GM18868 (cell line): ENCODE data around the gene CLCN6.
"Not testable (repeated sequence)": the region's sequence is repeated elsewhere in the genome, so short reads cannot be mapped to it uniquely, and the experiment has no call there.

Source experiments
- ATAC-seq: cut with Tn5 transposase; IDR thresholded peaks from one replicate; pipeline ENCODE4 v1.9.1; 2021; ENCODE audit warnings: mild to moderate bottlenecking, moderate library complexity; ENCODE audit not compliant: unreplicated experiment

CLCN6 gene

GRCh38 chr1:11793819-11794218 is 12.2 kb upstream of the CLCN6 start:
- ATAC-seq: no peak

GRCh38 chr1:11794446-11795237 is 11.3 kb upstream of the CLCN6 start:
- ATAC-seq: no peak

- no peak for ATAC-seq
Observed at GRCh38 chr1:11795238-11795890, 10.6 kb upstream of the CLCN6 start.

- ATAC-seq: no peak
Observed at GRCh38 chr1:11796036-11796828, 9.8 kb upstream of the CLCN6 start.

GRCh38 chr1:11797525-11798216 is 8.3 kb upstream of the CLCN6 start:
- no peak for ATAC-seq

GRCh38 chr1:11799099-11799498 is 6.9 kb upstream of the CLCN6 start:
- no peak for ATAC-seq

GRCh38 chr1:11799896-11800295 is 6.1 kb upstream of the CLCN6 start:
- ATAC-seq: no peak

- ATAC-seq: no peak
Observed at GRCh38 chr1:11800391-11800755, 5.6 kb upstream of the CLCN6 start.

- ATAC-seq: no peak
Observed at GRCh38 chr1:11800756-11801433, 5.1 kb upstream of the CLCN6 start.

- ATAC-seq: no peak
Observed at GRCh38 chr1:11802616-11802972, 3.4 kb upstream of the CLCN6 start.

- ATAC-seq: no peak
Observed at GRCh38 chr1:11802973-11803885, 2.8 kb upstream of the CLCN6 start.

GRCh38 chr1:11803924-11804665 is 1.9 kb upstream of the CLCN6 start:
- ATAC-seq: not testable (repeated sequence)

GRCh38 chr1:11804666-11805421 is 1.1 kb upstream of the CLCN6 start:
- ATAC-seq: no peak

- ATAC-seq: peak; percentile 45
Observed at GRCh38 chr1:11806307-11806936, 431 bp downstream of the CLCN6 start.

- ATAC-seq: no peak
Observed at GRCh38 chr1:11807133-11807532, 1.1 kb downstream of the CLCN6 start.

- ATAC-seq: no peak
Observed at GRCh38 chr1:11813021-11813420, 7.0 kb downstream of the CLCN6 start.

GRCh38 chr1:11817192-11817591 is 11.2 kb downstream of the CLCN6 start:
- ATAC-seq: no peak

- no peak for ATAC-seq
Observed at GRCh38 chr1:11822091-11822490, 16.1 kb downstream of the CLCN6 start.
